CD4-positive, CD25-positive, alpha-beta regulatory T cell (primary cell): Measurements from ENCODE around the gene SERPINA4. TPM values are rescaled to one million over a fixed set of nuclear protein-coding genes. Genes with fewer than 3 reads are reported as not detected.

Experiments
- ATAC-seq, 2 donors: fragments of 150-1000 bp; cut with Tn5 transposase; one replicate each; pipeline ENCODE4 v1.10.0; 2021; ENCODE audit warnings: low read depth in 2 of 2, moderate number of reproducible peaks in 2 of 2, moderate library complexity in 1 of 2
- DNase-seq, 3 donors: peaks; one replicate each; pipeline versions ENCODE4 v3.0.0 to v3.0.0-alpha.2; 2012 to 2022; ENCODE audit warnings: mixed read lengths in 1 of 3
- H3K27ac ChIP-seq: one replicate; pipeline ENCODE4 v1.7.0; 2013; ENCODE audit warnings: mild to moderate bottlenecking, low read length; ENCODE audit not compliant: insufficient read depth, poor library complexity, severe bottlenecking
- H3K27me3 ChIP-seq: one replicate; pipeline ENCODE4 v1.7.0; 2013; ENCODE audit warnings: low read length; ENCODE audit not compliant: control insufficient read depth, insufficient read depth
- H3K36me3 ChIP-seq: one replicate; pipeline ENCODE4 v1.7.0; 2013; ENCODE audit warnings: mild to moderate bottlenecking, low read length, moderate library complexity; ENCODE audit not compliant: control insufficient read depth, insufficient read depth
- H3K4me1 ChIP-seq: 2 replicates; pipeline ENCODE4 v1.7.0; 2013; ENCODE audit warnings: mild to moderate bottlenecking, low read length; ENCODE audit not compliant: insufficient read depth, control insufficient read depth, poor library complexity, severe bottlenecking
- H3K4me3 ChIP-seq: one replicate; pipeline ENCODE4 v1.7.0; 2013; ENCODE audit warnings: low read depth, mild to moderate bottlenecking, low read length, moderate library complexity
- H3K9me3 ChIP-seq, 2 experiments: 1 replicate in 1 of 2; 2 replicates in 1 of 2; pipeline ENCODE4 v1.7.0; 2013; ENCODE audit warnings: low read length in 2 of 2, mild to moderate bottlenecking in 1 of 2, moderate library complexity in 1 of 2; ENCODE audit not compliant: control insufficient read depth in 2 of 2
- H3K27ac Mint-ChIP-seq, 3 donors: one replicate each; pipeline ENCODE4 v1.8.0; 2020 to 2022; ENCODE audit warnings: mild to moderate bottlenecking in 3 of 3, mixed read lengths in 3 of 3, moderate library complexity in 2 of 3
- H3K27me3 Mint-ChIP-seq: one replicate; pipeline ENCODE4 v1.8.0; 2022; ENCODE audit warnings: mild to moderate bottlenecking, mixed read lengths
- H3K36me3 Mint-ChIP-seq: one replicate; pipeline ENCODE4 v1.8.0; 2020; ENCODE audit warnings: mixed read lengths
- H3K4me1 Mint-ChIP-seq, 4 donors: one replicate each; pipeline ENCODE4 v1.8.0; 2020 to 2022; ENCODE audit warnings: mixed read lengths in 4 of 4, mild to moderate bottlenecking in 1 of 4
- H3K4me3 Mint-ChIP-seq, 4 donors: one replicate each; pipeline ENCODE4 v1.8.0; 2020 to 2022; ENCODE audit warnings: mild to moderate bottlenecking in 4 of 4, mixed read lengths in 4 of 4, moderate library complexity in 3 of 4
- H3K9me3 Mint-ChIP-seq, 7 donors: one replicate each; pipeline ENCODE4 v1.8.0; 2020 to 2022; ENCODE audit warnings: mixed read lengths in 7 of 7, mild to moderate bottlenecking in 3 of 7, moderate library complexity in 2 of 7
- polyA plus RNA-seq, 4 donors: library from polyadenylated mRNA; unstranded; fragments of 300-500 nt; fragmentation: Illumina TruSeq; gene quantifications; one replicate each; pipeline ENCODE4 v1.2.3, GENCODE V29; 2021
- total RNA-seq: library from RNA; stranded (reverse); gene quantifications from one replicate; pipeline ENCODE4 v1.2.3, GENCODE V29; 2022

The SERPINA4 gene
- total and polyA plus RNA-seq, 5 donors from 2014 or later: not detected

- H3K4me1 Mint-ChIP-seq: no peaks in the 10 kb centered on the region
- peaks cover 3 to 28% of the 10 kb centered on the region in 2 experiments for H3K9me3 ChIP-seq
- no peak overlapping the region for H3K27ac ChIP-seq
- H3K27me3 ChIP-seq: no peaks in the 10 kb centered on the region
- no peaks in the 10 kb centered on the region for H3K36me3 ChIP-seq
- peaks cover 4% of the 10 kb centered on the region for H3K27me3 Mint-ChIP-seq
- no peak for DNase-seq
- ATAC-seq: no peak
- H3K27ac Mint-ChIP-seq: no peak overlapping the region
- H3K4me1 ChIP-seq: no peaks in the 10 kb centered on the region
- no peak overlapping the region for H3K4me3 Mint-ChIP-seq
- peaks cover 0 to 29% (median 6%) of the 10 kb centered on the region in 7 donors for H3K9me3 Mint-ChIP-seq
- peaks cover 5% of the 10 kb centered on the region for H3K36me3 Mint-ChIP-seq
- no peak overlapping the region for H3K4me3 ChIP-seq
These were observed 57.0 kb downstream of the SERPINA4 start for GRCh38 chr14:94617988-94618822.

- no peak for ATAC-seq
- Mint-ChIP-seq H3K36me3 (peaks cover 5% of the 10 kb centered on the region), H3K4me3 (no peak overlapping the region), H3K4me1 (no peaks in the 10 kb centered on the region), H3K27ac (no peak overlapping the region), H3K27me3 (no peaks in the 10 kb centered on the region), H3K9me3 (peaks cover 0 to 29% (median 6%) of the 10 kb centered on the region in 7 donors)
- Histone ChIP-seq H3K27ac (no peak overlapping the region), H3K27me3 (no peaks in the 10 kb centered on the region), H3K36me3 (no peaks in the 10 kb centered on the region), H3K4me1 (no peaks in the 10 kb centered on the region), H3K9me3 (peaks cover 3 to 28% of the 10 kb centered on the region in 2 experiments), H3K4me3 (no peak overlapping the region)
- DNase-seq: no peak
These were observed 58.1 kb downstream of the SERPINA4 start for GRCh38 chr14:94619297-94619696.

Other genes starting within 250 kb of the SERPINA4 start
- not detected for gene SERPINA6, start 238.1 kb upstream of the SERPINA4 start, total RNA-seq
- not detected for gene SERPINA6, start 238.1 kb upstream of the SERPINA4 start, polyA plus RNA-seq
- gene SERPINA2, start 194.7 kb upstream of the SERPINA4 start, total RNA-seq: not detected
- not detected for gene SERPINA2, start 194.7 kb upstream of the SERPINA4 start, polyA plus RNA-seq
- not detected for gene SERPINA1, start 172.8 kb upstream of the SERPINA4 start, total RNA-seq
- gene SERPINA1, start 172.8 kb upstream of the SERPINA4 start, polyA plus RNA-seq: 1 to 10 TPM in 1 of 4 donors, under 1 TPM in 2, not detected in 1; 0.14 to 2.6 (median 0.71) TPM
- gene SERPINA11, start 108.6 kb upstream of the SERPINA4 start, total RNA-seq: not detected
- gene SERPINA11, start 108.6 kb upstream of the SERPINA4 start, polyA plus RNA-seq: not detected
- gene SERPINA9, start 85.2 kb upstream of the SERPINA4 start, total RNA-seq: not detected
- gene SERPINA9, start 85.2 kb upstream of the SERPINA4 start, polyA plus RNA-seq: not detected
- gene SERPINA12, start 52.0 kb upstream of the SERPINA4 start, total RNA-seq: not detected
- not detected for gene SERPINA12, start 52.0 kb upstream of the SERPINA4 start, polyA plus RNA-seq
- not detected for gene SERPINA5, start 20.0 kb downstream of the SERPINA4 start, total RNA-seq
- not detected for gene SERPINA5, start 20.0 kb downstream of the SERPINA4 start, polyA plus RNA-seq
- gene SERPINA3, start 50.9 kb downstream of the SERPINA4 start, total RNA-seq: not detected
- gene SERPINA3, start 50.9 kb downstream of the SERPINA4 start, polyA plus RNA-seq: not detected
- gene GSC, start 208.7 kb downstream of the SERPINA4 start, total RNA-seq: not detected
- gene GSC, start 208.7 kb downstream of the SERPINA4 start, polyA plus RNA-seq: not detected